Hematopoietic multipotent progenitor cell treated with erythropoietin and hydrocortisone succinate and interleukin-3 and kit ligand, for 6 days (in vitro differentiated cells): ENCODE results near the gene KAZN.

Source experiments
- DNase-seq: peaks from one replicate; pipeline ENCODE4 v3.0.0-alpha.2; 2015

KAZN gene

GRCh38 chr1:14615549-14616218 is 17.2 kb downstream of the KAZN start:
- no peak for DNase-seq

- DNase-seq = no peak
These were observed 18.3 kb downstream of the KAZN start for GRCh38 chr1:14616632-14617396.

- DNase-seq = no peak
These were observed 19.3 kb downstream of the KAZN start for GRCh38 chr1:14617791-14618190.

GRCh38 chr1:14620941-14621340 is 22.5 kb downstream of the KAZN start:
- no peak for DNase-seq

- no peak for DNase-seq
These were observed 24.6 kb downstream of the KAZN start for GRCh38 chr1:14623090-14623489.

- DNase-seq = no peak
These were observed 26.5 kb downstream of the KAZN start for GRCh38 chr1:14624941-14625340.

- DNase-seq = no peak
These were observed 27.1 kb downstream of the KAZN start for GRCh38 chr1:14625572-14625971.

- no peak for DNase-seq
These were observed 27.5 kb downstream of the KAZN start for GRCh38 chr1:14625996-14626395.

- DNase-seq = no peak
These were observed 28.6 kb downstream of the KAZN start for GRCh38 chr1:14626869-14627607.

- no peak for DNase-seq
These were observed 29.4 kb downstream of the KAZN start for GRCh38 chr1:14627608-14628489.

- DNase-seq = no peak
These were observed 31.0 kb downstream of the KAZN start for GRCh38 chr1:14629363-14630014.

- no peak for DNase-seq
These were observed 32.5 kb downstream of the KAZN start for GRCh38 chr1:14630986-14631385.

GRCh38 chr1:14631421-14631820 is 32.9 kb downstream of the KAZN start:
- no peak for DNase-seq

- no peak for DNase-seq
These were observed 36.0 kb downstream of the KAZN start for GRCh38 chr1:14634486-14634885.

- DNase-seq = no peak
These were observed 36.9 kb downstream of the KAZN start for GRCh38 chr1:14635421-14635820.

GRCh38 chr1:14636897-14637632 is 38.6 kb downstream of the KAZN start:
- DNase-seq = no peak

- no peak for DNase-seq
These were observed 41.0 kb downstream of the KAZN start for GRCh38 chr1:14639291-14640050.

GRCh38 chr1:14642712-14643111 is 44.2 kb downstream of the KAZN start:
- no peak for DNase-seq

- no peak for DNase-seq
These were observed 48.5 kb downstream of the KAZN start for GRCh38 chr1:14646973-14647372.

- DNase-seq = no peak
These were observed 49.3 kb downstream of the KAZN start for GRCh38 chr1:14647777-14648176.

GRCh38 chr1:14648391-14648790 is 49.9 kb downstream of the KAZN start:
- no peak for DNase-seq
